T-cell (primary cell): ENCODE data around the gene NUP153. TPM values are rescaled to one million over a fixed set of nuclear protein-coding genes. Genes with fewer than 3 reads are reported as not detected.

Experiments used
- ATAC-seq, 4 experiments: fragments of 200-7000 bp in 3 of 4; fragments of 150-1000 bp in 1 of 4; cut with Tn5 transposase; replicated peaks in 1 of 4; 1 replicate in 3 of 4; 2 replicates in 1 of 4; pipeline ENCODE4 v1.10.0; 2021; ENCODE audit warnings: moderate library complexity in 3 of 4, mild to moderate bottlenecking in 2 of 4, moderate number of reproducible peaks in 1 of 4
- CTCF ChIA-PET, 2 donors: fragments of 300-600 bp; sonication (Branson Sonifier 250); formaldehyde crosslinking; loops; one replicate each; lab custom pipeline; 2022; ENCODE audit warnings: antibody characterized with exemption in 2 of 2; lab: Charles Lee
- POLR2A ChIA-PET, 2 donors: fragments of 300-600 bp; sonication (Branson Sonifier 250); formaldehyde crosslinking; loops; one replicate each; lab custom pipeline; 2022; ENCODE audit warnings: antibody characterized with exemption in 2 of 2; lab: Charles Lee
- DNase-seq, 35 experiments: peaks; one replicate each; pipeline versions ENCODE4 v3.0.0 to v3.0.0-alpha.2; 2013 to 2023
- H3K27ac ChIP-seq: one replicate; pipeline ENCODE4 v1.5.1; 2013; ENCODE audit warnings: low read length
- H3K27me3 ChIP-seq, 2 experiments: replicated peaks in 1 of 2; 1 replicate in 1 of 2; 2 replicates in 1 of 2; pipeline versions ENCODE4 v1.6.1 to v1.7.0; 2013; ENCODE audit warnings: low read length in 1 of 2, mixed read lengths in 1 of 2; ENCODE audit not compliant: control insufficient read depth in 2 of 2, insufficient read depth in 2 of 2; ENCODE audit errors: extremely low read depth in 1 of 2
- H3K36me3 ChIP-seq, 2 donors: 1 replicate in 1 of 2; 2 replicates in 1 of 2; pipeline versions ENCODE4 v1.6.1 to v1.7.0; 2013; ENCODE audit warnings: low read length in 1 of 2; ENCODE audit not compliant: control insufficient read depth in 2 of 2, insufficient read depth in 1 of 2; ENCODE audit errors: extremely low read depth in 1 of 2
- H3K4me1 ChIP-seq, 2 experiments: 1 replicate in 1 of 2; 2 replicates in 1 of 2; pipeline versions ENCODE4 v1.6.1 to v1.7.0; 2013; ENCODE audit warnings: low read length in 2 of 2, mixed read lengths in 1 of 2; ENCODE audit not compliant: insufficient read depth in 2 of 2, control insufficient read depth in 1 of 2; ENCODE audit errors: extremely low read depth in 1 of 2
- H3K4me3 ChIP-seq, 2 donors: 1 replicate in 1 of 2; 2 replicates in 1 of 2; pipeline versions ENCODE4 v1.5.1 to v1.7.0; 2013; ENCODE audit warnings: mild to moderate bottlenecking in 2 of 2, low read length in 1 of 2, moderate library complexity in 1 of 2; ENCODE audit not compliant: control insufficient read depth in 1 of 2; ENCODE audit errors: extremely low read depth in 1 of 2
- H3K9me3 ChIP-seq: 2 replicates; pipeline ENCODE4 v1.7.0; 2013
- H3K27ac Mint-ChIP-seq, 2 donors: one replicate each; pipeline ENCODE4 v1.8.0; 2020 to 2021; ENCODE audit warnings: mild to moderate bottlenecking in 2 of 2, mixed read lengths in 2 of 2
- H3K27me3 Mint-ChIP-seq, 2 donors: one replicate each; pipeline ENCODE4 v1.8.0; 2021 to 2022; ENCODE audit warnings: mixed read lengths in 2 of 2
- H3K36me3 Mint-ChIP-seq: one replicate; pipeline ENCODE4 v1.8.0; 2021; ENCODE audit warnings: mixed read lengths
- H3K4me1 Mint-ChIP-seq, 3 donors: one replicate each; pipeline ENCODE4 v1.8.0; 2020 to 2022; ENCODE audit warnings: mixed read lengths in 3 of 3, mild to moderate bottlenecking in 1 of 3
- H3K4me3 Mint-ChIP-seq, 3 donors: one replicate each; pipeline ENCODE4 v1.8.0; 2020 to 2022; ENCODE audit warnings: mild to moderate bottlenecking in 3 of 3, mixed read lengths in 3 of 3, moderate library complexity in 3 of 3
- H3K9me3 Mint-ChIP-seq, 3 donors: one replicate each; pipeline ENCODE4 v1.8.0; 2020 to 2022; ENCODE audit warnings: mixed read lengths in 3 of 3
- WGBS: methylation state at CpG from one replicate; pipeline ENCODE4 v1.1.5; 2013; ENCODE audit warnings: missing lambda C conversion rate; ENCODE audit not compliant: insufficient coverage; 5-methylcytosine and 5-hydroxymethylcytosine counted together
- total RNA-seq, 35 experiments: library from RNA in 6 of 35; stranded (reverse) in 6 of 35; fragments of 120-200 nt in 1 of 35; gene quantifications; one replicate each; pipeline versions ENCODE4 v1.2.1 to v1.2.4 and lab custom pipeline; 2013 to 2026

Gene NUP153
- total RNA-seq, 5 donors from 2014 or later (not counting 1 experiment from before 2014, with no cell fraction given) = 46.4 to 58.5 (median 54.2) TPM

- no peaks in the 10 kb centered on the region for H3K27me3 Mint-ChIP-seq
- Histone ChIP-seq H3K9me3 (no peaks in the 10 kb centered on the region), H3K36me3 (no peaks in the 10 kb centered on the region), H3K27me3 (no peaks in the 10 kb centered on the region), H3K4me3 (peak overlapping the region in 1 of 2 donors; percentile 87), H3K27ac (peak overlapping the region; percentile 98), H3K4me1 (peaks cover 29 to 30% of the 10 kb centered on the region in 2 experiments)
- WGBS = no CpG with 5 or more reads among the region's 5 CpGs
- H3K27ac Mint-ChIP-seq = peak overlapping the region; percentile 99
- DNase-seq = no peak
- peaks cover 29 to 38% (median 37%) of the 10 kb centered on the region in 3 donors for H3K4me1 Mint-ChIP-seq
- peak overlapping the region; percentile 82 to 92 (median 86) for H3K4me3 Mint-ChIP-seq
- ChIA-PET CTCF (interaction anchor here (0.6 to 1.3 kb wide), 6 partner anchors 84 to 687 kb away, joined by 3 to 13 read pairs (median 4); partner anchors contain the start of gene FAM8A1 (in 1 of the 2)), POLR2A (interaction anchor here (0.5 to 0.8 kb wide), 2 partner anchors 106 to 107 kb away, joined by 3 to 5 read pairs; partner anchors contain the start of gene FAM8A1 (in 2 of the 2))
- no peaks in the 10 kb centered on the region for H3K9me3 Mint-ChIP-seq
- ATAC-seq = no peak
- H3K36me3 Mint-ChIP-seq = no peaks in the 10 kb centered on the region
Observed at GRCh38 chr6:17707371-17707651, 586 bp upstream of the NUP153 start.

GRCh38 chr6:17705778-17706579, 746 bp downstream of the NUP153 start:
- WGBS = under 1% methylated on average over 55 of the region's 58 CpGs
- Histone ChIP-seq H3K9me3 (no peaks in the 10 kb centered on the region), H3K27me3 (no peaks in the 10 kb centered on the region), H3K4me1 (peaks cover 29 to 43% of the 10 kb centered on the region in 2 experiments), H3K27ac (peak overlapping the region; percentile 98), H3K4me3 (peak overlapping the region; percentile 79 to 87), H3K36me3 (no peaks in the 10 kb centered on the region)
- POLR2A ChIA-PET = interaction anchor here (0.6 to 0.7 kb wide), 3 partner anchors 15 to 999 kb away, joined by 3 read pairs; no protein-coding TSS in a partner anchor
- H3K4me1 Mint-ChIP-seq = peaks cover 38 to 49% (median 42%) of the 10 kb centered on the region in 3 donors
- ATAC-seq = peak; percentile 48 to 74 (median 60)
- CTCF ChIA-PET = interaction anchor here in 1 of 2 donors (0.5 to 1.1 kb wide), 3 partner anchors 21 to 122 kb away, joined by 3 to 4 read pairs (median 4); no protein-coding TSS in a partner anchor
- no peaks in the 10 kb centered on the region for H3K9me3 Mint-ChIP-seq
- H3K27me3 Mint-ChIP-seq = no peaks in the 10 kb centered on the region
- peak overlapping the region; percentile 92 to 99 for H3K27ac Mint-ChIP-seq
- H3K4me3 Mint-ChIP-seq = peak overlapping the region; percentile 82 to 92 (median 86)
- peak; percentile 48 to 93 (median 82) for DNase-seq
- H3K36me3 Mint-ChIP-seq = no peaks in the 10 kb centered on the region

- Mint-ChIP-seq H3K27me3 (no peaks in the 10 kb centered on the region), H3K9me3 (no peaks in the 10 kb centered on the region), H3K4me3 (peak overlapping the region; percentile 82 to 92 (median 86)), H3K27ac (peak overlapping the region; percentile 92 to 99), H3K36me3 (no peaks in the 10 kb centered on the region), H3K4me1 (peaks cover 42 to 55% (median 44%) of the 10 kb centered on the region in 3 donors)
- Histone ChIP-seq H3K4me1 (peaks cover 29 to 46% of the 10 kb centered on the region in 2 experiments), H3K4me3 (peak overlapping the region; percentile 79 to 87), H3K27me3 (no peaks in the 10 kb centered on the region), H3K9me3 (no peaks in the 10 kb centered on the region), H3K27ac (peak overlapping the region; percentile 98), H3K36me3 (no peaks in the 10 kb centered on the region)
- POLR2A ChIA-PET = interaction anchor here in 1 of 2 donors (0.7 kb wide), 1 partner anchor 999 kb away, joined by 3 read pairs; no protein-coding TSS in a partner anchor
- DNase-seq = peak in 4 of 35 experiments; percentile 2 to 6 (median 5)
- no peak for ATAC-seq
- CTCF ChIA-PET = interaction anchor here in 1 of 2 donors (0.5 kb wide), 1 partner anchor 103 kb away, joined by 4 read pairs; no protein-coding TSS in a partner anchor
- WGBS = 0% methylated on average over 4 of the region's 10 CpGs
Observed at GRCh38 chr6:17705428-17705777, 1.3 kb downstream of the NUP153 start.

- Mint-ChIP-seq H3K27ac (peak overlapping the region in 1 of 2 donors; percentile 92), H3K4me3 (peak overlapping the region; percentile 68 to 92 (median 82)), H3K27me3 (no peaks in the 10 kb centered on the region), H3K4me1 (peaks cover 44 to 64% (median 55%) of the 10 kb centered on the region in 3 donors), H3K36me3 (no peaks in the 10 kb centered on the region), H3K9me3 (no peaks in the 10 kb centered on the region)
- Histone ChIP-seq H3K27ac (peak overlapping the region; percentile 34), H3K9me3 (no peaks in the 10 kb centered on the region), H3K4me1 (peaks cover 29 to 46% of the 10 kb centered on the region in 2 experiments), H3K4me3 (no peak overlapping the region), H3K27me3 (no peaks in the 10 kb centered on the region), H3K36me3 (no peaks in the 10 kb centered on the region)
- ChIA-PET POLR2A (interaction anchor here (0.5 to 0.7 kb wide), 7 partner anchors 9 to 1115 kb away, joined by 3 to 14 read pairs (median 5); partner anchors contain the start of gene FAM8A1 (in 1 of the 2)), CTCF (interaction anchor here (0.5 to 1.5 kb wide), 8 partner anchors 8 to 135 kb away, joined by 3 to 4 read pairs (median 3); no protein-coding TSS in a partner anchor)
- DNase-seq (peak in 1 of 35 experiments; percentile 43), ATAC-seq (no peak)
- 17% methylated on average over 1 of the region's 1 CpG for WGBS
Observed at GRCh38 chr6:17703256-17703694, 3.5 kb downstream of the NUP153 start.

GRCh38 chr6:17700421-17701416, 6.0 kb downstream of the NUP153 start:
- WGBS = 89% methylated on average over 2 of the region's 14 CpGs
- H3K9me3 ChIP-seq = no peaks in the 10 kb centered on the region
- DNase-seq = no peak
- Mint-ChIP-seq H3K27ac (peak overlapping the region; percentile 78 to 84), H3K4me1 (peaks cover 48 to 68% (median 65%) of the 10 kb centered on the region in 3 donors), H3K36me3 (peaks cover 6% of the 10 kb centered on the region), H3K9me3 (no peaks in the 10 kb centered on the region), H3K4me3 (peak overlapping the region in 1 of 3 donors; percentile 82), H3K27me3 (no peaks in the 10 kb centered on the region)
- no peak for ATAC-seq
- no peak overlapping the region for H3K27ac ChIP-seq
- ChIA-PET POLR2A (interaction anchor here (0.6 to 0.7 kb wide), 4 partner anchors 15 to 1084 kb away, joined by 3 to 4 read pairs (median 4); no protein-coding TSS in a partner anchor), CTCF (interaction anchor here (0.5 to 2.6 kb wide), 12 partner anchors 9 to 117 kb away, joined by 3 to 27 read pairs (median 4); no protein-coding TSS in a partner anchor)
- no peaks in the 10 kb centered on the region for H3K27me3 ChIP-seq
- no peak overlapping the region for H3K4me3 ChIP-seq
- H3K4me1 ChIP-seq = peaks cover 24 to 40% of the 10 kb centered on the region in 2 experiments
- no peaks in the 10 kb centered on the region for H3K36me3 ChIP-seq
